GM12878 (cell line): Measurements from ENCODE around the gene GCKR. TPM values are rescaled to one million over a fixed set of nuclear protein-coding genes. Genes with fewer than 3 reads are reported as not detected.

Experiments
- ATAC-seq: fragments of 200-7000 bp; cut with Tn5 transposase; 3 replicates; pipeline ENCODE4 v1.9.1; 2020; ENCODE audit warnings: mild to moderate bottlenecking, moderate library complexity
- BruUV-seq: library from RNA; stranded (reverse); fragments of 400-500 nt; replicated peaks from 2 replicates; lab custom pipeline; 2021; lab: Mats Ljungman, UMichigan
- CTCF ChIA-PET: fragments of 300-600 bp; sonication (Branson Sonifier 250); formaldehyde crosslinking; extraction: SDS; loops from one replicate; lab custom pipeline; 2021; ENCODE audit warnings: inconsistent platforms; lab: Yijun Ruan, JAX
- POLR2A ChIA-PET: fragments of 350-600 bp; formaldehyde crosslinking; extraction: SDS; loops from one replicate; lab custom pipeline; 2021; ENCODE audit warnings: inconsistent platforms; lab: Charles Lee
- RAD21 ChIA-PET: fragments of 300-600 bp; sonication (Branson Sonifier 250); formaldehyde crosslinking; loops from one replicate; lab custom pipeline; 2023; ENCODE audit warnings: antibody characterized with exemption; ENCODE audit not compliant: unreplicated experiment; lab: Charles Lee
- SMC1A ChIA-PET: fragments of 300-600 bp; sonication (Branson Sonifier 250); formaldehyde crosslinking; loops from one replicate; lab custom pipeline; 2023; ENCODE audit not compliant: unreplicated experiment, uncharacterized antibody; lab: Charles Lee
- DNase-seq: peaks from one replicate; pipeline ENCODE4 v3.0.0-alpha.2; 2011; ENCODE audit warnings: low read depth, low spot score
- FAIRE-seq: peaks from 3 replicates; lab custom pipeline; 2011; peaks lifted over from hg19 to GRCh38; lab: Jason Lieb, UNC
- H2AFZ ChIP-seq: 2 replicates; pipeline ENCODE4 v1.6.0; 2011; ENCODE audit warnings: low read depth, low read length, control low read depth; ENCODE audit not compliant: control insufficient read depth
- H3K27ac ChIP-seq: 2 replicates; pipeline ENCODE4 v1.5.1; 2011; ENCODE audit warnings: control low read depth; ENCODE audit not compliant: control insufficient read depth, insufficient read depth
- H3K27me3 ChIP-seq, 2 experiments: replicated peaks in 1 of 2; 2 replicates each; pipeline versions ENCODE4 v1.6.0 to v1.6.1; 2011; ENCODE audit warnings: low read length in 1 of 2; ENCODE audit not compliant: control insufficient read depth in 2 of 2, insufficient read depth in 2 of 2
- H3K36me3 ChIP-seq, 2 experiments: 2 replicates each; pipeline ENCODE4 v1.5.1; 2011; ENCODE audit warnings: low read length in 1 of 2; ENCODE audit not compliant: control insufficient read depth in 2 of 2, insufficient read depth in 2 of 2
- H3K4me1 ChIP-seq: 2 replicates; pipeline ENCODE4 v1.6.1; 2011; ENCODE audit warnings: mild to moderate bottlenecking, low read length, moderate library complexity, mixed read lengths; ENCODE audit not compliant: control insufficient read depth, insufficient read depth
- H3K4me2 ChIP-seq: 2 replicates; pipeline ENCODE4 v1.6.0; 2011; ENCODE audit warnings: control low read depth; ENCODE audit not compliant: control insufficient read depth, insufficient read depth
- H3K4me3 ChIP-seq: fragments of 200-600 bp; sonication (generic); 2 replicates; pipeline ENCODE4 v1.5.1; 2016
- H3K79me2 ChIP-seq: 2 replicates; pipeline ENCODE4 v1.6.0; 2011; ENCODE audit warnings: low read length; ENCODE audit not compliant: control insufficient read depth, insufficient read depth
- H3K9ac ChIP-seq: 2 replicates; pipeline ENCODE4 v1.8.0; 2011; ENCODE audit warnings: low read length, control low read depth, mixed read lengths; ENCODE audit not compliant: control insufficient read depth, insufficient read depth
- H3K9me3 ChIP-seq: replicated peaks from 3 replicates; pipeline ENCODE4 v1.5.1; 2011; ENCODE audit warnings: mild to moderate bottlenecking, low read length; ENCODE audit not compliant: control insufficient read depth, insufficient read depth
- H4K20me1 ChIP-seq: 2 replicates; pipeline ENCODE4 v1.6.0; 2011; ENCODE audit not compliant: control insufficient read depth, insufficient read depth
- ASH2L ChIP-seq: fragments of 300-600, 200-600 bp; sonication (generic); IDR thresholded peaks from 2 replicates; pipeline ENCODE4 v1.6.1; 2017; ENCODE audit warnings: low read depth, mild to moderate bottlenecking, borderline replicate concordance
- EGR1 ChIP-seq, 2 experiments: IDR thresholded peaks; 1 replicate in 1 of 2; 2 replicates in 1 of 2; pipeline ENCODE4 v1.6.1; 2011 to 2012; ENCODE audit warnings: low read depth in 2 of 2, low read length in 2 of 2, borderline replicate concordance in 1 of 2, mild to moderate bottlenecking in 1 of 2, moderate library complexity in 1 of 2
- GATAD2B ChIP-seq: fragments of 450-650 bp; conservative IDR thresholded peaks from 2 replicates; pipeline ENCODE4 v1.6.1; 2017; ENCODE audit warnings: low read depth, mild to moderate bottlenecking, moderate library complexity
- SUZ12 ChIP-seq: fragments of 200-600 bp; sonication (generic); IDR thresholded peaks from one replicate; pipeline ENCODE4 v1.6.1; 2018; ENCODE audit warnings: antibody characterized with exemption, mild to moderate bottlenecking; ENCODE audit not compliant: unreplicated experiment
- TBL1XR1 ChIP-seq: IDR thresholded peaks from 2 replicates; pipeline ENCODE4 v1.6.1; 2012; ENCODE audit warnings: low read depth, low read length, improper control_type of control experiment
- WGBS: methylation state at CpG from one replicate; pipeline ENCODE4 v1.1.6; 2016; ENCODE audit warnings: low lambda C conversion rate; ENCODE audit not compliant: insufficient replicate concordance, insufficient coverage; ENCODE audit errors: missing lambda C conversion rate; 5-methylcytosine and 5-hydroxymethylcytosine counted together
- in situ Hi-C: fragments of 300-500 bp; cut with MboI; formaldehyde crosslinking; loops from 9 replicates; pipeline ENCODE4 v1.14.3; 2018; ENCODE audit warnings: mixed read lengths
- intact Hi-C: fragments of 100-400 bp; cut with micrococcal nuclease; formaldehyde crosslinking; loops from one replicate; pipeline ENCODE4 v1.14.2; 2022; ENCODE audit not compliant: unreplicated experiment
- polyA plus RNA-seq, 11 experiments: library from polyadenylated mRNA; depleted of rRNA in 4 of 11; unstranded in 6 of 11; stranded (reverse) in 5 of 11; fragments of >200 nt; fragmentation: Nextera tagmentation in 4 of 11; fragmentation: Illumina TruSeq in 1 of 11; extraction: Ambion mirVana in 4 of 11; extraction: Trizol in 1 of 11; gene quantifications; 1 replicate in 1 of 11; 2 replicates in 10 of 11; pipeline versions ENCODE4 v1.2.1 to v1.2.3, GENCODE V29; 2011 to 2016; ENCODE audit warnings: inconsistent platforms in 2 of 11, missing spikeins in 2 of 11, low read depth in 1 of 11
- total RNA-seq, 4 experiments: library from RNA; depleted of rRNA in 3 of 4; stranded (reverse); fragments of >200 nt in 3 of 4; fragmentation: Illumina TruSeq in 1 of 4; extraction: Trizol in 1 of 4; gene quantifications; 2 replicates each; pipeline versions ENCODE4 v1.2.1 to v1.2.3, GENCODE V29; 2013 to 2021

Gene GCKR
- total and polyA plus RNA-seq, 10 of the 15 experiments (the other 5 are each of a cell fraction or from before 2014, with no cell fraction given) = not detected

DNA sequence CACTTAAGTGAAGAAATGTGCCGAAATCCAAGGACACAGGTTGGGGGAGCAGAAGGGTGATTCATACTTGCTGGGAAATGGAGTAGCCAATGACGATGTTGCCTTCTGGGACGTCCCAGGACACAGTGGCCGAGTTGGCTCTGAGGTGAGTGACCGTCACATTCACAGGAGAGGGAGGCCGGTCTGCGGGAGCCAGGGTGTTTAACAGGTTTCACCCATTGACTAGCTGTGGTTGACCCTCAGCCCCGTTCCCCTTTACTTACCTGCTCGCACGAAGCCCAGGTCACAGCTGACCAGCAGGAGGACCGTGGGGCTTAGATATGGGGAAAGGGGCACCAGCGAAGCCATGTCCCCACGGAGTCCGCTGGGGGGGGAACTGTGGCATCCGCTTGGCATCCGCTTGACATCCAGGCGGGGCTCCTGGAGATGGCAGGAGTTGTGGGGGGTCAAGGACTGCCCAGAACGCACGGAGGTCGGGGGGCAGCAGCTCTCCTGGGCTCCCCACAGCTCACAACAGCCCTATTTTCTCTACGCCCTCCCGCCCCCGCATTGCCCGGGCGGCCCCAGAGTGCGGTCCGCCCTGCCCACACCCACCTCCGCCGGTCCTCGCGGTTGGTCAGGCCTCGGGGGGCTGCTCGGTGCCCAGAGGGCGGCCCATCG, 2.2 kb upstream of the GCKR start:
- peak overlapping the region; percentile 7; the same call in 1 of the 2 replicates for H3K4me2 ChIP-seq
- FAIRE-seq = no peak

DNA sequence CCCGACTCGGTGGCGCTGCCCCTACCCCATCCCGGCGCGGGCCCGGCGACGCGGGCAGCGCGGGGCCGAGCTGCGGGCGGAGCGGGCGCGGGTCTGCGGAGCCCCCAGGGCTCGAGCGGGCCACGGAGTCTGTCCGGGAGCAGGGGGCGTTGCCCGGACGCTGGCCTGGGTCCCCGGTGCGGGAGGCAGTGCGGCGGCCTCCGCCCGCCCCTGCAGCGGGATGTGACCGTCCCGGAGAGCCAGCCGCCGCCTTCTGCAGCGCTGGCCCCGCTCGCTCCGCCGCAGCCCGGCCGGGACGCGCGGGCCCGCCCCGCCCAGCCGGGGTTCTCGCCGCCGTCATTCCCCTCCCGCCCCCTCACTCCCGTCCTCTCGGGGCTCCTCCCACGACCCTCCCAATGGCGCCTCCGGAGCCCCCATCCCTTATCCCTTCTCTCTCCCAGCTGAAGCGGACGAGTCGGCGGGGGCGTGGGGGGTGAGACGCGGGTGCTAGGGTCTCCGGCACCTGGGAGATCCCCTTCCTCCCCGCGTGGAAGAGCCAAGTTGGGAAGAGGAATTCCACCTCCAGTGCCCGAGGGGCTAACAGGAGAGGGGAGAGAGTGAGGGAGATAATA, 1.6 kb upstream of the GCKR start, which contains the start of gene FNDC4:
TSS of gene FNDC4 (minus strand) at position 257 of the 611 bp plus-strand sequence. CDS start 521 bp downstream, outside the sequence.
- in situ Hi-C loops = no loop called here
- peak; percentile 44; the same call in 1 of the 3 replicates for ATAC-seq
- H4K20me1 ChIP-seq = no peaks in the 10 kb centered on the region
- ChIA-PET SMC1A (no interaction called here), POLR2A (no interaction called here), CTCF (no interaction called here), RAD21 (no interaction called here)
- WGBS = 18% methylated on average over 62 of the region's 70 CpGs
- no TSS peak for BruUV-seq
- FAIRE-seq = no peak
- no peak within 1 kb of the TSS for H2AFZ ChIP-seq
- H3K36me3 ChIP-seq = no peaks in the 10 kb centered on the region
- H3K27ac ChIP-seq = no peak within 1 kb of the TSS
- H3K4me3 ChIP-seq = no peak within 1 kb of the TSS
- H3K27me3 ChIP-seq = peaks cover 6 to 13% of the 10 kb centered on the region in 2 experiments; a peak in 3 of 4 replicates
- DNase-seq = no peak
- peak within 1 kb of the TSS; percentile 54; the same call in 1 of the 2 replicates for H3K4me2 ChIP-seq
- H3K9me3 ChIP-seq = no peaks in the 10 kb centered on the region
- peaks cover 3% of the 10 kb centered on the region; the same call in 1 of the 2 replicates for H3K4me1 ChIP-seq
- no peaks in the 10 kb centered on the region for H3K79me2 ChIP-seq
- peak; percentile 73 for TF ChIP-seq SUZ12
- no peak for TF ChIP-seq ASH2L
- TF ChIP-seq EGR1 (IDR thresholded peaks at IDR 0.05; ENCODE audit: borderline replicate concordance in 1 of 2, low read depth in 2 of 2, low read length in 2 of 2) = 0 out of 3 replicates have a peak, but pooled peaks of 1 of the 2 experiments have one; percentile 33
- no peak for TF ChIP-seq TBL1XR1
- no peak within 1 kb of the TSS for H3K9ac ChIP-seq
- intact Hi-C loops = no loop called here

More for the DNA sequence above, 2.2 kb upstream of the GCKR start:
- RAD21 ChIA-PET = no interaction called here
- ATAC-seq = no peak
- SMC1A ChIA-PET = no interaction called here
- in situ Hi-C loops = no loop called here
- Histone ChIP-seq H3K27ac (no peak overlapping the region), H3K4me3 (no peak overlapping the region), H3K36me3 (no peaks in the 10 kb centered on the region), H3K79me2 (no peaks in the 10 kb centered on the region), H3K9me3 (no peaks in the 10 kb centered on the region), H2AFZ (no peak overlapping the region), H3K4me1 (peaks cover 3% of the 10 kb centered on the region; the same call in 1 of the 2 replicates), H3K9ac (no peak overlapping the region), H3K27me3 (peaks cover 6 to 13% of the 10 kb centered on the region in 2 experiments; a peak in 3 of 4 replicates), H4K20me1 (no peaks in the 10 kb centered on the region)
- CTCF ChIA-PET = no interaction called here
- DNase-seq = no peak
- peak in 1 of 2 experiments; percentile 70; a peak in 1 of 3 replicates for TF ChIP-seq EGR1 (IDR thresholded peaks at IDR 0.05; ENCODE audit: borderline replicate concordance in 1 of 2, low read depth in 2 of 2, low read length in 2 of 2)
- TF ChIP-seq GATAD2B = no peak
- 38% methylated on average over 35 of the region's 35 CpGs for WGBS
- POLR2A ChIA-PET = no interaction called here
- intact Hi-C loops = no loop called here
- BruUV-seq = no TSS peak
